HFFc6 (cell line): ENCODE measurements around the gene ARID5B. TPM values are rescaled to one million over a fixed set of nuclear protein-coding genes. Genes with fewer than 3 reads are reported as not detected.
"Not testable (repeated sequence)": the region's sequence is repeated elsewhere in the genome, so short reads cannot be mapped to it uniquely, and the experiment has no call there.

Source experiments
- DNase-seq: peaks from one replicate; pipeline ENCODE4 v3.0.0-alpha.2; 2018
- H3K27ac Mint-ChIP-seq: 2 replicates; pipeline ENCODE4 v1.8.0; 2020; ENCODE audit warnings: mild to moderate bottlenecking, mixed read lengths
- H3K27me3 Mint-ChIP-seq: 2 replicates; pipeline ENCODE4 v1.8.0; 2021; ENCODE audit warnings: mild to moderate bottlenecking, moderate library complexity, mixed read lengths; ENCODE audit not compliant: insufficient read depth
- H3K36me3 Mint-ChIP-seq: 2 replicates; pipeline ENCODE4 v1.8.0; 2021; ENCODE audit warnings: low read depth, mixed read lengths
- H3K4me1 Mint-ChIP-seq: 2 replicates; pipeline ENCODE4 v1.8.0; 2020; ENCODE audit warnings: low read depth, mixed read lengths
- H3K4me3 Mint-ChIP-seq: 2 replicates; pipeline ENCODE4 v1.8.0; 2020; ENCODE audit warnings: mild to moderate bottlenecking, moderate library complexity, mixed read lengths
- H3K9me3 Mint-ChIP-seq: 2 replicates; pipeline ENCODE4 v1.8.0; 2020; ENCODE audit warnings: mild to moderate bottlenecking, mixed read lengths
- total RNA-seq, 6 experiments: library from RNA; stranded (reverse); fragmentation: NEBNext Ultra II Directional; extraction: Animal tissue kit (Norgen Biotek cat#: 25700); gene quantifications; 2 replicates in 1 of 6; 3 replicates in 5 of 6; pipeline ENCODE4 v1.2.3, GENCODE V29; 2021
- TF ChIP-seq, protein P1 (sequence below): fragments of 200-600 bp; sonication (generic); IDR thresholded peaks from 2 replicates; pipeline ENCODE4 v1.5.0; 2021; ENCODE audit warnings: antibody characterized with exemption, mild to moderate bottlenecking

The ARID5B gene
- total RNA-seq, 6 experiments from 2014 or later, result 102 to 142 (median 131) TPM

- Mint-ChIP-seq H3K27ac (peak overlapping the region; percentile 83), H3K36me3 (peaks cover 56% of the 10 kb centered on the region), H3K4me1 (peaks cover 88% of the 10 kb centered on the region), H3K27me3 (peaks cover 10% of the 10 kb centered on the region), H3K9me3 (peaks cover 11% of the 10 kb centered on the region), H3K4me3 (peak overlapping the region; percentile 73)
- DNase-seq, result peak; percentile 74
- TF ChIP-seq, protein P1, sequence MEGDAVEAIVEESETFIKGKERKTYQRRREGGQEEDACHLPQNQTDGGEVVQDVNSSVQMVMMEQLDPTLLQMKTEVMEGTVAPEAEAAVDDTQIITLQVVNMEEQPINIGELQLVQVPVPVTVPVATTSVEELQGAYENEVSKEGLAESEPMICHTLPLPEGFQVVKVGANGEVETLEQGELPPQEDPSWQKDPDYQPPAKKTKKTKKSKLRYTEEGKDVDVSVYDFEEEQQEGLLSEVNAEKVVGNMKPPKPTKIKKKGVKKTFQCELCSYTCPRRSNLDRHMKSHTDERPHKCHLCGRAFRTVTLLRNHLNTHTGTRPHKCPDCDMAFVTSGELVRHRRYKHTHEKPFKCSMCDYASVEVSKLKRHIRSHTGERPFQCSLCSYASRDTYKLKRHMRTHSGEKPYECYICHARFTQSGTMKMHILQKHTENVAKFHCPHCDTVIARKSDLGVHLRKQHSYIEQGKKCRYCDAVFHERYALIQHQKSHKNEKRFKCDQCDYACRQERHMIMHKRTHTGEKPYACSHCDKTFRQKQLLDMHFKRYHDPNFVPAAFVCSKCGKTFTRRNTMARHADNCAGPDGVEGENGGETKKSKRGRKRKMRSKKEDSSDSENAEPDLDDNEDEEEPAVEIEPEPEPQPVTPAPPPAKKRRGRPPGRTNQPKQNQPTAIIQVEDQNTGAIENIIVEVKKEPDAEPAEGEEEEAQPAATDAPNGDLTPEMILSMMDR, result no peak
These were observed 126.5 kb downstream of the ARID5B start for GRCh38 chr10:62027841-62028501.

DNA sequence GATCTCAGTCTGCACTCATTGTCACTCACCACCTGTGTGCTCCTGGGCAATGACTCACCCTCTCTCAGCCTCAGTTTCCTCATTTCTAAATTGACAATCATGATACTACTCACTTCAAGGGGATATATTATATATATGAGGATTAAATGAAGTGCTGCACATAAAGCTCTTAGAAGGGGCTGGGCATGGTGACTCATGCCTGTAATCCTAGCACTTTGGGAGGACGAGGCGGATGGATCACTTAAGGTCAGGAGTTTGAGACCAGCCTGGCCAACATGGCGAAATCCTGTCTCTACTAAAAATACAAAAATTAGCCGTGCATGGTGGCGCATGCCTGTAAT is 127.0 kb downstream of the ARID5B start:
- H3K4me1 Mint-ChIP-seq, result peaks cover 88% of the 10 kb centered on the region
- H3K36me3 Mint-ChIP-seq, result peaks cover 51% of the 10 kb centered on the region
- H3K4me3 Mint-ChIP-seq, result peak overlapping the region; percentile 73
- DNase-seq, result peak; percentile 22
- H3K27me3 Mint-ChIP-seq, H3K9me3 Mint-ChIP-seq: not testable (repeated sequence)
- H3K27ac Mint-ChIP-seq, result peak overlapping the region; percentile 83

DNA sequence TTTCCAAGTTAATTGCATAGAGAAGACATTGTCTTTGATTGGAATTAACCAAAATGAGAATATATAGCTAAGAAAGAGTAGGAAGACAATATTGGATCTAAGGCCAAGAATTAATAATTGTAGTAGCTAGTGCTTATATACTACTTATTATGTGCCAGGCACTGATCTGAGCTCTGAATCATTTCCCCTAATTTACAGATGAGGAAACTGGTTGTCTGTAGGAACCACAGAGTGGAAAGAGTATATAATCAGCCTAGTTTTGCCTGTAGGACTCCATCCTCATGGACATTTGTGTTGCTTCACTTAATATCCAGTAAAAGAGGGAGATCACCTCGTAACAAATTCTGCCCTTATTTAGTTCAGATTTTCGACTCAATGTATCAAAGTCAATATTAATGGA is 127.9 kb downstream of the ARID5B start:
- TF ChIP-seq, protein P1, result no peak
- Mint-ChIP-seq H3K9me3 (no peaks in the 10 kb centered on the region), H3K4me3 (peak overlapping the region; percentile 73), H3K27me3 (peaks cover 10% of the 10 kb centered on the region), H3K27ac (peak overlapping the region; percentile 83), H3K36me3 (peaks cover 45% of the 10 kb centered on the region), H3K4me1 (peaks cover 88% of the 10 kb centered on the region)
- DNase-seq, result peak; percentile 21

DNA sequence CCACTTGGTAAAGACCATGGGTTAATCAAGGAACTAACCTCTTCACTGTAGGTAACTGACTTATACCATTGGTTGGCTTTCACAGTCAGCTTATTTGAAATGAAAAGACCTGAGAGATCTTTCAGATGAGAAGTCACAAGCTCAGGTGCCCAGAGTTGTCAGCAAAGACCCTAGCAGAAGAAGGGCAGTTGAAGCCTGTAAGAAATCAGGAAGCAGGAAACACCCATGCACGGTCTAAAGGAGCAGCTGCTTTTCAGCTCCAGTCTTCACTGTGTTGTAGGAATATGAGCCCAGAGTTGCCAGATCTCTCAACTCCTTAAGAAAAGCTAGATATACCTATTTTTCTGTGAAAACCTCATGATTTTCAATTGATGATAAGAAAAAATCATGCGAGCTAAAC is 130.0 kb downstream of the ARID5B start:
- TF ChIP-seq, protein P1, result no peak
- peaks cover 88% of the 10 kb centered on the region for H3K4me1 Mint-ChIP-seq
- H3K27ac Mint-ChIP-seq, result no peak overlapping the region

DNA sequence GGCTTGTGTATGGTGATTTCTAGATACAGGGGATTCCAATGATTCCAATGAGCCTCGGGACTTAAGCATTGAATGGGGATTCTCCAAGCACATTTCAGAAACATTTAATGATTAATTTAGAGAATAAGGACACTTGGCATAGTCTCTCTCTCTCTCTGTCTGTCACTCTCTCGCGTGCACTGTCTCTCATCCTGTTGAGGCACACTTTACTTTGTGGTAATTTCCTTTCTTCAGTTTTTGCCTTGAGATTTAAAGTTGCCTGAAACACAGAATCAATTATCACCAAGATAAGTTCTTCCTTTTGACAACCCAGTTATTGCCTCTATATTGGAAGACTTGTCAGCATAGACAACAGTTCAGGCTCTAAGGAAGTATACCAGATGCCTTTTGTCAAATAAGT is 131.6 kb downstream of the ARID5B start:
- Mint-ChIP-seq H3K9me3 (no peaks in the 10 kb centered on the region), H3K27me3 (peaks cover 12% of the 10 kb centered on the region), H3K27ac (no peak overlapping the region), H3K4me1 (peaks cover 88% of the 10 kb centered on the region), H3K4me3 (no peak overlapping the region), H3K36me3 (peaks cover 43% of the 10 kb centered on the region)
- no peak for DNase-seq
- TF ChIP-seq, protein P1, result no peak

More for the DNA sequence above, 130.0 kb downstream of the ARID5B start:
- Mint-ChIP-seq H3K4me3 (no peak overlapping the region), H3K27me3 (peaks cover 10% of the 10 kb centered on the region), H3K36me3 (peaks cover 43% of the 10 kb centered on the region), H3K9me3 (no peaks in the 10 kb centered on the region)
- no peak for DNase-seq

DNA sequence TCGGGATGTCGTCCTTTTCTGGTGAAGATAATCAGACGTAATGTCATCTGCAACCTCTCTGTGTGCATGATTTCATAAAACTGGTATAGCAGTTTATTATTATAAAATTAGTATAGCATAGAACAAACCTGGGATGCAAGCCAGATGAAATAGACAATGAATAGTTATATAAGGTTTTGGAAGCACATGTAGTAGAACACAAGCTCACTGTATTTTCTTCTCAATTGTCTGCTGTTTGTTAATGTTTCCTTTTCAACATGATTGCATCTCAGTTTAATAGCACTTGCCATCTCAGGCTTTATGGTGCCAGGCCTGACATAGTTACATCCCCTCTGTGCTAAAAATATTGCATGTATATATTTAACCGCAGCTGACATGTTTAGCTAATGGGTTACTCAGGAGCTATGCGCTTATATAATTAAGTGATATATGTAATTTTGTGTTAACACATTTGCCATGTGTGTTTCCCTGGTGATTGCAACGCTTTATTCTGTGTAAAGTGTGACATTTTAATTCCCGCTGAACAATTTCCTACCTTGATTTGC is 132.7 kb downstream of the ARID5B start:
- H3K4me1 Mint-ChIP-seq, result peaks cover 88% of the 10 kb centered on the region
- H3K9me3 Mint-ChIP-seq, result no peaks in the 10 kb centered on the region
- peaks cover 32% of the 10 kb centered on the region for H3K36me3 Mint-ChIP-seq
- TF ChIP-seq, protein P1, result no peak
- peaks cover 4% of the 10 kb centered on the region for H3K27me3 Mint-ChIP-seq
- DNase-seq, result no peak
- H3K4me3 Mint-ChIP-seq, result no peak overlapping the region
- H3K27ac Mint-ChIP-seq, result no peak overlapping the region
